ENCODE data around the gene YPEL2.

YPEL2 gene

DNA sequence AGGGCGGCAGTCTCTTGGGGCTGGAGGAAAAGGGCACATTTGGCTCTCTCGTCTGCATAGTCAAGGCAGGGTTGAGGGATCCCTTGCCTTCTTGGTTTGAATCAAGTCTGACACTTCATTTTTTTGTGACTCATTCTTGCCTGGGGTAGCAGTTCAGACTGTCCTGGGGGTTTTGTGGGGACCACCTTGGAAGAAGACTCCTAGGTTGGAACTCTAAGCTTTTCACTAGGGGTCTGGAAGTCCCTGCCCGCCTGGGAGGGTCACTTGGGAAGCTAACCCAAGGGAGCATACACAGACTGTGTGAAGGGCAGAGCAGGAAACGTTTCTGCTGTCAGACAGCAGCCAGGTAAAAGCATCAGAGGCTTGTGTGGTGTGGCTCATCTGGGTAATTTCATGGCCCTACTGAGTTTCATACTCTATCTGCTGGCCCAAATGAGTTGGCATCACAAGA is 11.3 kb downstream of the YPEL2 start:
- TF ChIP-seq CTCF (IDR thresholded peaks at IDR 0.05), result no peak
- no peak for TF ChIP-seq ZFX (IDR thresholded peaks at IDR 0.05; ENCODE audit: borderline replicate concordance)
- H3K27ac ChIP-seq, result no peak overlapping the region

DNA sequence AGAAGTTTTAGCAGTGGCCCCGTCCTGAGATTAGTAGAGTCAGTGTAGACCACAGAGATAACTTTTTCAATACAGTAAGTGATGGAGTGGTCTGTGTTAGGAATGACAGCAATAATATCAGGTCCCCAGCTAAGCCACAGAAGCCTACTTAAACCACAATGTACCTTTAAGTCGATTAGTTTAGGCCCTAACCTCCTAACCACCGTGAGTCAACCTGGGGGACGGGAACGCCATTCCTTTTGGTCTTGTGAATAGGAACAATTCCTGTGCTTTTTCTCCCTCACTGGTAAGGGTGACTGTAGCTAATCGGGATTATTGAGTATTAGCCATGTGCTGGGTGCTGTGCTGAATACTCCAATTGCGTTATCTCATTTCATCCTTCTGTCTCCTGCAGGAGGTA is 14.0 kb downstream of the YPEL2 start:
- H3K27ac ChIP-seq, result no peak overlapping the region
- no peak for TF ChIP-seq CTCF (IDR thresholded peaks at IDR 0.05)
- TF ChIP-seq ZFX (IDR thresholded peaks at IDR 0.05; ENCODE audit: borderline replicate concordance), result no peak

- TF ChIP-seq CTCF (IDR thresholded peaks at IDR 0.05) (no peak), ZFX (IDR thresholded peaks at IDR 0.05; ENCODE audit: borderline replicate concordance) (no peak)
- H3K27ac ChIP-seq, result no peak overlapping the region
These were observed 14.9 kb downstream of the YPEL2 start for GRCh38 chr17:59346341-59346740.

DNA sequence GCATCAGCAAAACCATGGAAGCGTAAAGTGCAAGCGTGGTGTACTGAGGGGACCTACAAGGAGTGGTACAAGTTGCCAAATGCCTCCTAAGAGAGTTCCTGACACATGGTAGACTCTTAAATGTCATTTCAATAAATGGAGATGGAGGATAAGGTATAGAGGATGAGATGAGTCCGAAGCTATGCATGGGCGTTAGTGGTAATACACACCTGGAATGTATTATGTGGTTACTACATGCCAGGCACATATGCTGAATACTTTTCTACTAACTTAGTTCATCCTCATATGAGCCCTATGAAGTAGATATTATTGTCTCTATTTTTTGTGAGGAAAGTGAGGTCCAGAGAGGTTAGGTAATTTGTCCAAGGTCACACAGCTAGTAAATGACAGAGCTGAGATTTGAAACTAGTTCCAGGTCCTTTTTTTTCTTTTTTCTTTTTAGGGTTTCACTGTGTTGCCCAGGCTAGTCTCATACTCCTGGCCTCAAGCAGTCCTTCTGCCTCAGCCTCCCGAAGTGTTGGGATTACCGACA is 15.5 kb downstream of the YPEL2 start:
- no peak for TF ChIP-seq ZFX (IDR thresholded peaks at IDR 0.05; ENCODE audit: borderline replicate concordance)

DNA sequence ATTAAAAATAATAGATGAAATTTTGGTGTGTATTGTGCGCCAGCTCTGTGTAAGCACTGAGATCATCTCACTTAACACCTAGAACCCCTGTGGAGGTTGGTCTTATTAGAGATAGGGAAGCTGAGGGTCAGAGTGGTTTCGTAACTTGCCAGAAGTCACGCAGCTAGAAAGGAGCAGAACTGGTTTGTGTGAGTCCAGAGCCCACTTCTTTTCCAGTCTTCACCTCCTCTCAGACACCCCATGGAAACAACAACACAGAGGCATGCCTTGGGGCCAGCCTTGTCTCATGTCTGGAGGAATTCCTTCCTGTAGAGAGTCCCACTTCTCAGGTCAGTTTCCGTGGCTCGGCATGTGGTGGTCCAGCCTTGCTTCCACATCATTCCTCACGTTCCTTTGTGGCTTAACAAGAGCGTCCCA is 16.5 kb downstream of the YPEL2 start:
- TF ChIP-seq CTCF (IDR thresholded peaks at IDR 0.05) (no peak), ZFX (IDR thresholded peaks at IDR 0.05; ENCODE audit: borderline replicate concordance) (no peak)
- no peak overlapping the region for H3K27ac ChIP-seq

More for the DNA sequence above, 15.5 kb downstream of the YPEL2 start:
- no peak overlapping the region for H3K27ac ChIP-seq

DNA sequence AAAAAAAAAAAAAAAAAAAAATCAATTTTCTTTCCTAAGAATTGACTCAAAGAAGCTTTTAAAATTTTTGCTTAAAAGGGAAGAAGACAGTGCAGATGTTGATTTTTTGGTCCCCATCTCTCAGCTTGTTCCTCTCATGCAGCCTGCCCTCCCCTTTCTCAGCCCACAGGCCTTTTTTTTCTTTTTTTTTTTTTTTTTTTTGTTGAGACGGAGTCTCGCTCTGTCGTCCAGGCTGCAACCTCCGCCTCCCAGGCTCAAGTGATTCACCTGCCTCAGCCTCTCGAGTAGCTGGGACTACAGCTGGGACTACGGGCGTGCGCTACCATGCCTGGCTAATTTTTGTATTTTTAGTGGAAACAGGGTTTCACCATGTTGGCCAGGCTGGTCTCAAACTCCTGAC is 17.7 kb downstream of the YPEL2 start:
- TF ChIP-seq ZFX (IDR thresholded peaks at IDR 0.05; ENCODE audit: borderline replicate concordance) (no peak), CTCF (IDR thresholded peaks at IDR 0.05) (no peak)

DNA sequence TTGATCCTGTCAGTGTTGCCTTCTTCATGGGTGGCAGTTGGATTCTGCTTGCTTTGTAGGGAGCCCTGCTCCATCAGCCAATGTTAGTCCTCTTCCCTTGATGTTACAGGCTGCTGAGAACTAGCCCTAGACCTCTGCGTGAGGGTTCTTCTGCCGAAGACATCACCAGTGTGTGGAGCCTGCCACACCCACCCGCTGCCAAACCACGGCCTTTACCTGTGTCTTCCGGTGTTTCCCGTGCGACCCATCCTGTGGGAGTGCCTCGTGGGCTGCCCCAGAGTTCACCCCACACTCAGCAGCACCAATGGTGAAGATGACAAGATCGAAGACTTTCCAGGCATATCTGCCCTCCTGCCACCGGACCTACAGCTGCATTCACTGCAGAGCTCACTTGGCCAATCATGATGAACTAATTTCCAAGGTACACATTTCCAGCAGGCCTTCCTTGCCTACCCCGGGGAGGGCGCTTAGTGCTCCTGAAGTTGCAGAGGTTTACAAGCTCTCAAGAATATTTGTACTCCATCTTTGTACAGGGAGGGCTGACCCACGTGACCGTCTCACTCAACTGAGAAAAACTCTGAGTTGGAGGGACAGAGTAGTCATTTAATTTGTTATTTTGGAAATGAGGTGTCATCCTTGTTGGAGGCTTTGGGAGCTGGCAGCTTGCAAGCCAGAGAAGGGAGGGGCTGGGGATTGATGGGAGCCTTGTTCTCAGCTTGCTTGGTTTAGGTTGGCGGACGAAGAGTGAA is 21.8 kb downstream of the YPEL2 start:
- H3K27ac ChIP-seq, result no peak overlapping the region
- no peak for TF ChIP-seq ZFX (IDR thresholded peaks at IDR 0.05; ENCODE audit: borderline replicate concordance)
- no peak for TF ChIP-seq CTCF (IDR thresholded peaks at IDR 0.05)

More for the DNA sequence above, 17.7 kb downstream of the YPEL2 start:
- H3K27ac ChIP-seq, result no peak overlapping the region
